HEK293T (cell line): ENCODE data around the gene PIGZ.

ENCODE experiments used
- CTCF ChIA-PET: fragments of 350-600 bp; formaldehyde crosslinking; extraction: SDS; loops from one replicate; lab custom pipeline; 2021; ENCODE audit warnings: antibody characterized with exemption, inconsistent platforms; lab: Yijun Ruan, JAX
- POLR2A ChIA-PET: fragments of 350-600 bp; formaldehyde crosslinking; extraction: SDS; loops from one replicate; lab custom pipeline; 2020; ENCODE audit warnings: antibody characterized with exemption, inconsistent platforms; lab: Yijun Ruan, JAX
- DNase-seq: peaks from one replicate; pipeline ENCODE4 v3.0.0; 2012; ENCODE audit warnings: mixed read lengths; ENCODE audit errors: extremely low spot score
- ARNT ChIP-seq: fragments of 450-650 bp; IDR thresholded peaks from 2 replicates; pipeline ENCODE4 v1.6.1; 2017; ENCODE audit warnings: mild to moderate bottlenecking
- BHLHE40 ChIP-seq: fragments of 450-650 bp; IDR thresholded peaks from 2 replicates; pipeline ENCODE4 v1.6.1; 2016; ENCODE audit warnings: mild to moderate bottlenecking, moderate library complexity, borderline replicate concordance
- CTBP1 ChIP-seq: fragments of 450-650 bp; IDR thresholded peaks from 2 replicates; pipeline ENCODE4 v1.6.1; 2016; ENCODE audit warnings: borderline replicate concordance
- ELF4 ChIP-seq: fragments of 450-650 bp; IDR thresholded peaks from 2 replicates; pipeline ENCODE4 v1.6.1; 2017; ENCODE audit warnings: antibody characterized with exemption
- FOXA1 ChIP-seq: fragments of 450-650 bp; IDR thresholded peaks from 2 replicates; pipeline ENCODE4 v1.6.1; 2016; ENCODE audit warnings: mild to moderate bottlenecking
- FOXK2 ChIP-seq: fragments of 450-650 bp; IDR thresholded peaks from 2 replicates; pipeline ENCODE4 v1.6.1; 2016; ENCODE audit warnings: mild to moderate bottlenecking
- FOXM1 ChIP-seq: fragments of 450-650 bp; IDR thresholded peaks from 2 replicates; pipeline ENCODE4 v1.6.1; 2017; ENCODE audit warnings: mild to moderate bottlenecking, borderline replicate concordance
- HDGF ChIP-seq: fragments of 450-650 bp; IDR thresholded peaks from 2 replicates; pipeline ENCODE4 v1.6.1; 2017; ENCODE audit warnings: antibody characterized with exemption, borderline replicate concordance
- L3MBTL2 ChIP-seq: fragments of 450-650 bp; conservative IDR thresholded peaks from 2 replicates; pipeline ENCODE4 v1.6.1; 2016; ENCODE audit warnings: mild to moderate bottlenecking
- LEF1 ChIP-seq: fragments of 450-650 bp; IDR thresholded peaks from 2 replicates; pipeline ENCODE4 v1.6.1; 2017; ENCODE audit warnings: mild to moderate bottlenecking, borderline replicate concordance
- NFRKB ChIP-seq: fragments of 450-650 bp; IDR thresholded peaks from 2 replicates; pipeline ENCODE4 v1.6.1; 2016; ENCODE audit warnings: mild to moderate bottlenecking, moderate library complexity
- SP1 ChIP-seq: fragments of 450-650 bp; IDR thresholded peaks from 2 replicates; pipeline ENCODE4 v1.6.1; 2017
- SUZ12 ChIP-seq: fragments of 450-650 bp; IDR thresholded peaks from 2 replicates; pipeline ENCODE4 v1.6.1; 2016; ENCODE audit warnings: mild to moderate bottlenecking
- TARDBP ChIP-seq: fragments of 450-650 bp; IDR thresholded peaks from 2 replicates; pipeline ENCODE4 v1.6.1; 2016
- ZNF384 ChIP-seq: fragments of 450-650 bp; IDR thresholded peaks from 2 replicates; pipeline ENCODE4 v1.6.1; 2016
- TF ChIP-seq, protein P1 (sequence below): fragments of 450-650 bp; IDR thresholded peaks from 2 replicates; pipeline ENCODE4 v1.6.1; 2016

The PIGZ gene

DNA sequence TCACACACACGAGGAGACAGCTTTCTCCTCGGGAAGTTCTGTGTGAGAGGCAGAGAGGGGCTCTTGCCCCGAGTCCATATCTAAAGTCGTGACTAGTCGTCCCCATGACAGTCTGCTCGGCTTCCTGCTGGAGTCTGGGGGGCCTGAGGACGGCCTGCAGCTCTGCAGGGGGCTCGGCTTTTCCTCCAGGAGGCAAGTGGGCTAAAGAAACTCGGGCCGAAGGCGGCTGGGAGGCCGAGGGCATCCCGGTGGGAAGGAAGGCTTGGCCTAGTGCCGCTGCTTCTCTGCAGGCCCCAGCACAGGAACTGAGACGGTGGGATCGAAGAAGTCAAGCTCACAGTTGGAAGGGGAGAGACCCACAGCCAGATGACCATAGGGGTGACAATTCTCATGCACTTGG lies 25.4 kb upstream of the PIGZ start:
- ChIA-PET POLR2A (no interaction called here), CTCF (no interaction called here)
- DNase-seq = no peak
- TF ChIP-seq FOXM1 (no peak), HDGF (no peak), TARDBP (no peak)

DNA sequence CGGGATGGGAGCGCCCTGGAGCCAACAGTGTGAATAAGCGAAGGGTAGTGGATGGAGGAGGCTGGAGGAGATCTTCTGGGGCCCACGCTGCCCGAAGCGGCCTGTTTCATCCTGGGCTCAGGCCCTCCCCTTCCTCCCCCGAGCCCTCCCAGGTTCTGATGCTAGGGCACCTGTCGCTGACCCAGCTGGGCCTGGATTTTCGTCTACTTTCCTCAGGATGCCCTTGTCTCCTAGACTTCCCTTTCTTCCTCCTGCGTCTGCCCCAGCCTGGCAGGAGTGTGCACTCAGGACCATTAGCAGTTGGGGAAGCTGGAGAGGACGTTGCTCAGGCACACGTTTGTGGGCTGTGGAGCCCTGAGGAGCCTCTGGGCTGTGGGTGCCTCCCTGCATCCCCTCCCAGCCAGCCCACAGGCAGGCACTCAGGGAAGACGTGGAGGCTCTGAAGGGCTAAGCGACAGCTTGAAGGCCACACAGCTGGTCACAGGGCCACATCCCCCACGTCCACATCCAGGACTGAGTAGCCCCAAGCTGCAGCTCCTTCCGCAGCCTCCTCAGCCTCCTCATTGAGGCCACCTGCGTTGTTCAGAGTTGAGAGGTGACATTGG lies 23.9 kb upstream of the PIGZ start:
- no peak for TF ChIP-seq CTBP1
- TF ChIP-seq SP1 = no peak
- no peak for TF ChIP-seq FOXM1
- TF ChIP-seq FOXA1 = no peak
- TF ChIP-seq, protein P1, sequence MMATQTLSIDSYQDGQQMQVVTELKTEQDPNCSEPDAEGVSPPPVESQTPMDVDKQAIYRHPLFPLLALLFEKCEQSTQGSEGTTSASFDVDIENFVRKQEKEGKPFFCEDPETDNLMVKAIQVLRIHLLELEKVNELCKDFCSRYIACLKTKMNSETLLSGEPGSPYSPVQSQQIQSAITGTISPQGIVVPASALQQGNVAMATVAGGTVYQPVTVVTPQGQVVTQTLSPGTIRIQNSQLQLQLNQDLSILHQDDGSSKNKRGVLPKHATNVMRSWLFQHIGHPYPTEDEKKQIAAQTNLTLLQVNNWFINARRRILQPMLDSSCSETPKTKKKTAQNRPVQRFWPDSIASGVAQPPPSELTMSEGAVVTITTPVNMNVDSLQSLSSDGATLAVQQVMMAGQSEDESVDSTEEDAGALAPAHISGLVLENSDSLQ = no peak
- no peak for TF ChIP-seq L3MBTL2
- TF ChIP-seq SUZ12 = no peak
- TF ChIP-seq ELF4 = no peak
- no peak for TF ChIP-seq HDGF
- no peak for TF ChIP-seq FOXK2
- CTCF ChIA-PET = no interaction called here
- POLR2A ChIA-PET = no interaction called here
- DNase-seq = no peak

DNA sequence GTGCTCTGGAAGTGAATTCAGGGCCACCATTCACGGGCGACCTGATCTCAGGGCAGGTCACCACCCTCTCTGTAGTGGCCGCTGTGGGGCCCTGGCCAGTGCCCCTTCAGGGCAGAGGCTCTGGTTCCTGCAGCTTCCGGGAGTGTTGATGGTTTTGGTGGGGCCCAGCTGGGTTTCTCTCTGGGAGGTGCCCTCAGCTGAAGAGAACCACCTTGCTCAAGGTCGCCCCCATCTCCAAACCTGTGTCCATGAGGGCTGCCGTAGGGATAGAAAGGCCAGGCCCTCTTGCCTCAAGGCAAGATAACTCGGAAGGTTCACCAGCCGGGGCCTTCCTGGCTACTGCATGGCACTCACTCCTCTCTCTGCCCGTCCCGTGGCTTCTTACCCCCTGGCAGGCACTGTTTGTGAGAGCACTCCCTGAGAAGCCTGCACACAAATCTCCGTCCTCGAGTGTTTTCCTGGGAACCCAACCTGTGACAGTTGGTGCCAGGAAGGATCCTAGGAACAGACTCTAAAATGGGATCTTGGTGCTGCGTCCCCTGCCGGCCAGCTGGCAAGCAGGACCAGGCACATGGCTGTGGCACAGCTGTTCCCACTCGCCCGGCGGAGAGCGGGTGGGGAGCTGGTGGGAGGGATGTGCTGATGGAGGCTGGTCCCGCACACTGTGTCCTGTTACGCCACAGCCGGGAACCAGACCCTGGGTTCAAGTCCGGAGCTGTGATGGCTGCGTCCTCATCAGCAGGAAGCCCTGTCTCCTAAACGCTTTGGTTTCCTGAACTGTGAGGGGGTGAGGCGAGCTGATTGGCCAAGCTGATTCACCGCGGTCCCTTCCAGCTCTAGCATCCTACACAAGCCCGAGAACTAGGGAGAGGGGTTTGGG lies 23.2 kb upstream of the PIGZ start:
- ChIA-PET POLR2A (no interaction called here), CTCF (no interaction called here)
- no peak for DNase-seq
- TF ChIP-seq ZNF384 (no peak), FOXK2 (no peak), NFRKB (no peak), CTBP1 (no peak), LEF1 (no peak), SUZ12 (no peak), SP1 (no peak), L3MBTL2 (no peak), BHLHE40 (no peak), ELF4 (no peak)

DNA sequence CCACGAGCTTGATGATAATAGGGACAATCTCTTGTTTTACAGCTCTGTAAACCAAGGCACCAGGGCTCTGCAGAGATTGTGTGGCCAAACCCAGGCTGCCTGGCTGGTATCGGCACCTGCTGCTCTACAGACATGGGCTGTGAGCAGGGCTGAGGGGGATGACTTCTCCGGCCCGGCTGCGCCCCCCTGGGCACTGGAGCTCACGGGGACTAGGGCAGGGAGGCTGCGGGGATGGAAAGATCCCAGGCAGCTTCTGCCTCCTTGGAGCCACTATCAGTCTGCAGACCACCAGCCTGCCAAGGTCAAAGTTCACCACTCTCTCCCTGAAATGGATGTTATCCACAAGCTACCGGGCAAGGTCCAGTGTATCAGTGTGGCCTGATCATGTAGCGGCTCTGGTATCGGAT lies 22.0 kb upstream of the PIGZ start:
- TF ChIP-seq FOXA1 (no peak), SUZ12 (no peak), FOXK2 (no peak), SP1 (no peak), BHLHE40 (no peak), LEF1 (no peak), HDGF (no peak)
- no peak for DNase-seq
- ChIA-PET CTCF (no interaction called here), POLR2A (no interaction called here)

DNA sequence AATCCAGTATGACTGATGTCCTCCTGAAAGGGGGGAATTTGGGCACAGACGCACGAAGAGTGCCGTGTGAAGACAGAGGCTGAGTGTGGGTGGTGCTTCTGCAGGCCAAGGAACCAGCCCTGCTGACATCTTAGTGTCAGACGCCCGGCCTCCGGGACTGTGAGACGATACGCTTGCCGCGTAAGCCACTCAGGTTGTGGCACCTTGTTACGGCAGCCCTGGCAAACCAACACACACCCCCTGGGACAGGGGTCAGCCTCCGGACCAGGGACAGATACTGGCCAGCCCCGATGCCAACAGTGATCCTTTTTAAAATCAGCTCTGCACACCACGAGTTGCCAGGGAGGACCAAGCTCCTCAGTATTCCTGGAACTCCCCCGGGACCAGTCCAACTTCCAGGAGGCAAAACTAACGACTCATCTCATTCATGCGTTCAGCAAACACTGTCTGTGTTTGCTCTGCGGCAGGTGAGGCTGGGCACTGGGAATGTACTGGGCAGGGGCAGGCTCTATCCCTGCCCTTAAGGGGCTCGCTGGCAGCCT lies 21.2 kb upstream of the PIGZ start:
- ChIA-PET CTCF (no interaction called here), POLR2A (no interaction called here)
- no peak for DNase-seq
- no peak for TF ChIP-seq FOXA1
- TF ChIP-seq BHLHE40 = no peak
- no peak for TF ChIP-seq LEF1
- no peak for TF ChIP-seq ELF4
- no peak for TF ChIP-seq CTBP1
- TF ChIP-seq ZNF384 = no peak
- TF ChIP-seq ARNT = no peak
- no peak for TF ChIP-seq FOXK2
- TF ChIP-seq, protein P1 = no peak
- TF ChIP-seq SUZ12 = no peak
- TF ChIP-seq L3MBTL2 = no peak
- no peak for TF ChIP-seq FOXM1
- TF ChIP-seq SP1 = no peak
- TF ChIP-seq TARDBP = no peak
- no peak for TF ChIP-seq NFRKB
- no peak for TF ChIP-seq HDGF

DNA sequence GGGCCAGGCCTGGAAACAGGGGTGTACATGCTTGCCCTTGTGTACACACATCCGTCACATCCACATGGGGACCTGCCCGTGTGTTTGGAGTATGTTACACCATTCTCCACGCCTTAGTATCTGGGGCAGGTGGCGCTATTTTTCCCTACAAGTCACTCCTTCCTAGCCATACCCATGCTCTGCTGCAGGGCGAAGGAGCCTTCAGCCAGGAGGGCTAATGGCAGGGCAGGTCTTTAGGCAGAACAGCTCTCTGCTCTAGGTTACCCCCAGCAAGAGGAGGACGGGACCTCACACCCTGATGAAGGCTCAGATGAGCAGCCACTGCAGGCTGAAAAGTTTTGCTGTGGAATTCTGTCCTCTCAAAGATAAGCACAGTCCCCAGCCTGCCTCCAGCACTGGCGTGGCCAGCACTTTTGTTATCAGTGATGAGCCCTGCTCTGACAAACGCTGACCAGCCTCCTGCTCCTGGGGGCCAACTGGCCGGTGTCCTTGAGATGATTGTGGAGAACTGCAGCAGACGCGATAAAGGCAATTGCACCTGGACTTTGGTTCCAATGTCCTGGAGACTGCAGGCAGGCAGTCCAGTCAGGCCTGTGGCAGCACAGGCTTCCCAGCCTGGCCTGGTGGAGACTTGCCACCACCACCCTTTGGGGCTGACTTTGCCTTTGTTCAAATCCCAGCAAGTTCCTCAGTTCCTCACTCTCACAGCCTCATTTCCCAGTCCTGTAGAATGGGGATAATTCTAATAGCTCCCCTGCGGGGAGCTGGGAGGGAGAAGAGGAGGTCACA lies 19.8 kb upstream of the PIGZ start:
- TF ChIP-seq HDGF (no peak), BHLHE40 (no peak), NFRKB (no peak), TARDBP (no peak), SP1 (no peak), FOXM1 (no peak)
- TF ChIP-seq, protein P1 = no peak
- ChIA-PET POLR2A (no interaction called here), CTCF (no interaction called here)
- no peak for DNase-seq
